Heart left ventricle (tissue), 13 donors: ENCODE results near the gene LRP1.

Experiments
- CTCF ChIP-seq, 12 donors: fragments of 200-600 bp; sonication (generic) in 4 of 12; IDR thresholded peaks; one replicate each; pipeline versions ENCODE4 v1.5.0 to v1.8.0; 2018 to 2022; ENCODE audit warnings: antibody characterized with exemption in 12 of 12, mild to moderate bottlenecking in 5 of 12
- POLR2A ChIP-seq, 2 donors: fragments of 450-650 bp; IDR thresholded peaks; one replicate each; pipeline ENCODE4 v1.6.1; 2017; ENCODE audit warnings: antibody characterized with exemption in 2 of 2, mild to moderate bottlenecking in 2 of 2, moderate library complexity in 2 of 2
- donor health status: ischemic (EF 13 %, LVEDD 7.1; RV severe dilation, severe dysfunction).
- donor health status: DM: no; HTN: yes; CAD: no.
- donor health status: DM: no; HTN: no; CAD: no.
- donor health status: ischemic (EF 25% LVEDD 6.9; RV normal size, moderate dysfunction).
- donor health status: ischemic (EF 25% LVEDD 5.7; RV mildly dilated, moderate dysfunction).
- donor health status: ischemic (EF 35%, LVEDD 5.7; RV mildly dilated, moderate dysfunction).
- donor health status: nonischemic (EF 11% LVEDD 7.7; RV severe dilation, severe dysfunction).
- donor health status: DM: yes; HTN: yes; CAD: no.
- donor health status: PGD.
- donor health status: ischemic (EF 29% LVEDD 5.4; RV normal size, mild dysfunction).
- donor health status: nonischemic (EF 23%, LVEDD 6.1; RV moderate dilation, normal function).

- no peak for TF ChIP-seq CTCF (IDR thresholded peaks at IDR 0.05)
- no peak for TF ChIP-seq POLR2A (IDR thresholded peaks at IDR 0.05)
Observed at GRCh38 chr12:57126561-57126960, 1.7 kb upstream of the LRP1 start.
